Fibroblast of mammary gland (primary cell): ENCODE results near the gene CENPN.

Experiments used
- DNase-seq: peaks from one replicate; pipeline ENCODE4 v3.0.0-alpha.2; 2010; ENCODE audit warnings: low read depth
- H3K4me3 ChIP-seq: 2 replicates; pipeline ENCODE4 v1.5.1; 2011; ENCODE audit warnings: low read depth, mild to moderate bottlenecking, low read length, moderate library complexity; ENCODE audit not compliant: control insufficient read depth
- TF ChIP-seq, protein P1 (sequence below): conservative IDR thresholded peaks from 2 replicates; pipeline ENCODE4 v1.5.1; 2011; ENCODE audit warnings: low read depth, low read length, inconsistent platforms; ENCODE audit not compliant: control insufficient read depth, insufficient read depth

CENPN gene

DNA sequence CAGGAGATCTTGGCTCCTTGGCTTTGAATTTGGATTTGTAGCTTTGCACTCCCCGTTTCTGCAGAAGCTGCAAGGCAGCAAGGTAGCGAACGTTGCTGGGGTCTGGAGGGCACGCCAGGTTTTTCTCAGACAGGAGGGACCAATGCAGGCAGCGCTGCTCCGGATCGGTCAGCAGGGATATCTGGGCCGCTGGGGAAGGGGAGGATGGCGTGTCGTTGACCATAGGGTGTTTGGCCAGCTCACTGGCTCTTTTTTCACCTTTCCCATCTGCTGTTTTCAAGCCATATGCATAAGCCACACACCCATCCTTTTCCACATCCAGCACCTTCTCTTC, 54.3 kb downstream of the CENPN start:
- no peak for DNase-seq
- no peak overlapping the region for H3K4me3 ChIP-seq
- TF ChIP-seq, protein P1, sequence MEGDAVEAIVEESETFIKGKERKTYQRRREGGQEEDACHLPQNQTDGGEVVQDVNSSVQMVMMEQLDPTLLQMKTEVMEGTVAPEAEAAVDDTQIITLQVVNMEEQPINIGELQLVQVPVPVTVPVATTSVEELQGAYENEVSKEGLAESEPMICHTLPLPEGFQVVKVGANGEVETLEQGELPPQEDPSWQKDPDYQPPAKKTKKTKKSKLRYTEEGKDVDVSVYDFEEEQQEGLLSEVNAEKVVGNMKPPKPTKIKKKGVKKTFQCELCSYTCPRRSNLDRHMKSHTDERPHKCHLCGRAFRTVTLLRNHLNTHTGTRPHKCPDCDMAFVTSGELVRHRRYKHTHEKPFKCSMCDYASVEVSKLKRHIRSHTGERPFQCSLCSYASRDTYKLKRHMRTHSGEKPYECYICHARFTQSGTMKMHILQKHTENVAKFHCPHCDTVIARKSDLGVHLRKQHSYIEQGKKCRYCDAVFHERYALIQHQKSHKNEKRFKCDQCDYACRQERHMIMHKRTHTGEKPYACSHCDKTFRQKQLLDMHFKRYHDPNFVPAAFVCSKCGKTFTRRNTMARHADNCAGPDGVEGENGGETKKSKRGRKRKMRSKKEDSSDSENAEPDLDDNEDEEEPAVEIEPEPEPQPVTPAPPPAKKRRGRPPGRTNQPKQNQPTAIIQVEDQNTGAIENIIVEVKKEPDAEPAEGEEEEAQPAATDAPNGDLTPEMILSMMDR = no peak

DNA sequence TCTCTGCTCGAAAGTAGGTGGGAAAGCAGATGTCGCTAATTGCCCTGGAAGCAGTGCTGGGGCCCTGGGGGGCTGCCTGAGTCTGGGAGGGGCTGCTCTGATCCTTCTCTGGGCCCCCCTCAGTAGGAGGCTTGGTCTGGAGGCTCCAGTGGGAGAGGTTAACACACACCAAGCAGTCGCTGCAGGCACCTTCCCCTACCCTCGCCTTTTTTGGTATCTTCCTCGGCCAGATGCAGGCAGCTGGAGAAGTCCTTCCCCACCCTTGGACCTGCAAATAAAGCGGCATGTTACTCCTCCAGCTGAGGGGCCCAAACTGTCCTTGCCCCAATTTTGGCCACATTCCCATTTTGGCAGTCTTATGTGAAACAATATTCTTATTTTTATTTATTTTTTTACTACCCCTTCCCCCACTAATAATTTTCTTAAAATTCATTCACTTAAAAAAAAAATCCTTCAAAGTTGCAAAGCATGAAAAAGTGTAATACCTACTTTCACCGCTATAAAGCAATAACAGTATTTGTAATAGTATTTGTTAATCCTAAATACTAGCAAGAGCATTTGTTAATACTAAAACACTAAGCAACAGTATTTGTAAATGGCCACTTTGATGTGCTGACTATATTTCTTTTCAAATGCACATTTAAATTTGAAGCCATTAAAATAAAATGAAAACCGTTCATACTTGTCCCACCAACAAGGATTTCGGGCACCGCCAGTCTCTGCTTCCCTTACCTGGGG, 55.0 kb downstream of the CENPN start:
- TF ChIP-seq, protein P1 = no peak
- DNase-seq = no peak
- H3K4me3 ChIP-seq = no peak overlapping the region

DNA sequence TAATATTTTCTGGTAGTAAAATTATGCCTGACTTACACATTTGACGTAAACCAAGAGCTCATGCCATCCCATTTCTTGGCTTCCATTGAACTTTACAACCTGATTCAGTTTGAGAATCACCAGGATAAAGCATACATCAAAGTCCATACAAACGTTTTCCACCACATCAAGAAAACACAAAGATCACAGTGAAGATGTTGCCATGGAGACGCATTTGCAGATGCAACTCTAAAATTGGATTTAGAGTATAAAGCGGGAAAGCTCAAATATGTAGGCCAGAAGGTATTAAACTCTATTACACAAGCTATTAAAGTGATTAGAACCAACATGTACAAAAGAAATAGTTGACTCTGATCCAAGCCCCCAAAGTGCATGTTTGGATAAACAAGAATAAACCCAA, 59.7 kb downstream of the CENPN start:
- no peak overlapping the region for H3K4me3 ChIP-seq
- TF ChIP-seq, protein P1 = no peak
- no peak for DNase-seq

DNA sequence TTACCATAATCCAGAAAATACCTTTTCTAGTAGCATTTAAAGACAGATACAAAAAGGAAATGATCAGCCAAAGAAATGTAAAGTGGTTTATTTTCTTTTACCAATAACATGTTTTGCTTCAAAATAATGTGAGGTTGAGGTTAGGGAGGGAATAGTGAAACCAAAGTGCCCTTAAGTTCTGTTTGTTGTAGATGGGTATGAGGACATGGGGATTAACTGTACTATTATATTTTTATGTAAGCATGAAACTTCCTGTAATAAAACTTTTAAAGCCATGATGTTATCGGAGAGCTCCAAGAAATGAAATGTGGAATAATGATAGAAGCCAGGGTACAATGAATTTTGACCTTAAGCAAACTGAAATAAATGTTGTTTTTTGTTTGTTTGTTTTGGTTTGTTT, 60.2 kb downstream of the CENPN start:
- TF ChIP-seq, protein P1 = no peak
- no peak overlapping the region for H3K4me3 ChIP-seq
- DNase-seq = no peak

DNA sequence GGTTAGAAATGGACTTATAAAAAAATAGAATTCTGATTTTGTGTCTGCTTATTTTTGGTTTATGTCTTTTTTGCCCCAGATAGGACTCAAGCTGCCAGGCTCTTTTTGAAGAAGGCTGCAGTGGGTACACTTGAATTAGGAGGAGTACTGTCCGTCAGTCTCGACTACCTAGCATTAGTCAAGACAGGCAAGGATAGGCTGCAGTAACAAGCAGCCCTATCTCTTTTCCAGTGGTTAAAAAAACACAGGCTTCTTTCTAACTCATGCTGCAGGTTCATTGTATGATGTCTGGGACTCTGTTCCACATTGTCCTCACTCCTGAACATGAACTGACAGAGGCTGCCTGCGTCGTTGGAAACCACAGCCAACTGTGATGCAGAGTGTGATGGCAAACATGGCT, 62.0 kb downstream of the CENPN start:
- no peak overlapping the region for H3K4me3 ChIP-seq
- DNase-seq = no peak
- TF ChIP-seq, protein P1 = no peak

DNA sequence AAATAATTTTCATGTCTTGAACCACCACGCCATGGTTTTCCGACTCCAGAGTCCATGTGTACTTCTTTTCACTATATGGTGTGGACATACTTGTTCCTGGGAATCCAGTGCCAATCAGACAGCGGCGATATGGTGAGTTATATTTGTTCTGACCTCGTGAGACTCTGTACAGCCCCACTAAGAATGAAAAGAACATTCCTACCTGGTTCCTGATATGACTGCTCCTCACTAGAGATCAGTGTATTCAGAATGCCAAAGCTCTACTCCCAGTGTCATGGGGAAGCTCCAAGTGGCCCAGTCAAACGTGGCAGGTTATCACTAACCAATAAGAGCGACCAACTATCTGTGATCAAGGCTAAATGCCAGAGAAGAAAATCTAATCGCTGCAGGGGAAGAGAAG, 64.0 kb downstream of the CENPN start:
- TF ChIP-seq, protein P1 = no peak
- H3K4me3 ChIP-seq = no peak overlapping the region
- no peak for DNase-seq

DNA sequence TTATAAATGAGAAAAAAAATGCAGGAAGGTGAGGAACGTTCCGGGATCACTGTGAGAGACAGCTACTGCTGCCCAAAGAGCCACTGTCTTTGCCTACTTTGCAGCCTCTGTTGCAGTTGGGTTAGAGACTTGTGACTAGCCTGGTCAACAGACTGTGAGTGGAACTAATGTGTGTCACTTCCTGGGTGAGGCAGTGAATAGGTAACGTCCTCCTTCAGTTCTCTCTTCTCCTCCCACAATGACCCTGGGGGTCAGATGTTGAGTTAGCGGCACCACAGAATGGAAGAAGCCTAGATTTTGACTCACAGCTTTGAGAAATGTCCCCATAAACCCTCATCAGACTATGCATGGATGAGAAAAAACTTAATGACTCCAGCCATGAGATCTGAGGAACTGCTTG, 64.8 kb downstream of the CENPN start:
- TF ChIP-seq, protein P1 = no peak
- H3K4me3 ChIP-seq = no peak overlapping the region
- DNase-seq = peak; percentile 23
